ENCODE results near the gene HBG2. TPM values are rescaled to one million over a fixed set of nuclear protein-coding genes. Genes with fewer than 3 reads are reported as not detected.

The HBG2 gene
- total and polyA plus RNA-seq, 2 of the 4 experiments (the other 2 are of a cell fraction), result 0.54 TPM; not detected in 1

GRCh38 chr11:5275369-5276110, 21.0 kb upstream of the HBG2 start:
- ATAC-seq (ENCODE audit: low read depth) (peak; percentile 41; the same call in 1 of the 2 replicates), DNase-seq (no peak)
- Histone ChIP-seq H3K23ac (ENCODE audit: low read depth, low read length) (0 out of 2 replicates have a peak overlapping the region, but pooled peaks have one; percentile 44), H2BK120ac (ENCODE audit: low read depth, low read length) (peak overlapping the region; percentile 94), H3K27me3 (ENCODE audit: control insufficient read depth, insufficient read depth, low read length) (no peaks in the 10 kb centered on the region), H3K9ac (ENCODE audit: low read depth, low read length) (no peak overlapping the region), H3K4me3 (ENCODE audit: insufficient read depth, low read depth, low read length) (no peak overlapping the region), H3K14ac (replicated peaks; ENCODE audit: low read depth, low read length) (peak overlapping the region; percentile 80), H2AK5ac (ENCODE audit: low read depth, low read length) (peak overlapping the region; percentile 70; the same call in 1 of the 2 replicates), H2AK9ac (replicated peaks; ENCODE audit: low read depth, low read length, poor library complexity) (no peak overlapping the region), H3K56ac (ENCODE audit: extremely low read depth, insufficient read depth, low read length) (no peak overlapping the region; the same call in 1 of the 2 replicates), H3K79me1 (ENCODE audit: low read depth in 1 of 2, low read length in 2 of 2) (no peaks in the 10 kb centered on the region), H4K91ac (ENCODE audit: insufficient read depth, low read depth, low read length) (peak overlapping the region; percentile 38; the same call in 1 of the 2 replicates), H3K27ac (ENCODE audit: insufficient read depth, low read length) (no peak overlapping the region; the same call in 1 of the 2 replicates), H4K8ac (ENCODE audit: low read depth in 2 of 2, low read length in 2 of 2) (peak overlapping the region in 1 of 2 experiments; percentile 63; a peak in 2 of 4 replicates), H2BK5ac (ENCODE audit: low read depth, low read length, poor library complexity, severe bottlenecking) (peak overlapping the region; percentile 46), H3K18ac (ENCODE audit: low read depth, low read length) (peak overlapping the region; percentile 73; the same call in 1 of the 2 replicates), H3K9me3 (ENCODE audit: control insufficient read depth, insufficient read depth, low read length) (no peaks in the 10 kb centered on the region), H3K36me3 (ENCODE audit: control insufficient read depth, insufficient read depth, low read length) (no peaks in the 10 kb centered on the region), H2BK20ac (ENCODE audit: low read depth, low read length) (peak overlapping the region; percentile 91), H2AFZ (replicated peaks; ENCODE audit: low read length, poor library complexity) (no peak overlapping the region), H3K4me2 (ENCODE audit: low read depth, low read length) (no peak overlapping the region), H3K4ac (ENCODE audit: low read depth, low read length) (peak overlapping the region; percentile 64), H3K4me1 (ENCODE audit: control insufficient read depth, insufficient read depth, low read length) (peaks cover 11% of the 10 kb centered on the region), H4K5ac (ENCODE audit: low read depth, low read length) (peak overlapping the region; percentile 25; the same call in 1 of the 2 replicates), H4K20me1 (ENCODE audit: insufficient read depth, low read length) (no peaks in the 10 kb centered on the region), H2BK15ac (ENCODE audit: low read depth, low read length) (peak overlapping the region; percentile 26; the same call in 2 of the 3 replicates), H3K9me1 (ENCODE audit: insufficient read depth, low read length) (peaks cover 7% of the 10 kb centered on the region)
- TF ChIP-seq USF2 (IDR thresholded peaks at IDR 0.05; ENCODE audit: low read depth, low read length) (no peak), RCOR1 (IDR thresholded peaks at IDR 0.05; ENCODE audit: insufficient replicate concordance, low read length) (no peak), MAZ (IDR thresholded peaks at IDR 0.05; ENCODE audit: borderline replicate concordance, low read depth, low read length) (no peak), RFX5 (IDR thresholded peaks at IDR 0.05; ENCODE audit: low read depth, low read length) (no peak)
- dilution Hi-C loops (cut with HindIII; ENCODE audit: low sequenced_read_pairs, unreplicated experiment), result no loop called here
- WGBS, 2 experiments (ENCODE audit: extremely low coverage in 2 of 2, insufficient read length in 1 of 2), result no CpG with 5 or more reads among the region's 6 CpGs
- BruUV-seq (replicated peaks), result no TSS peak
- ChIA-PET CTCF (no interaction called here), POLR2A (ENCODE audit: unreplicated experiment) (no interaction called here)
- in situ Hi-C loops (cut with MboI; ENCODE audit: low sequenced_read_pairs), result no loop called here
- intact Hi-C loops (cut with micrococcal nuclease), result no loop called here

Measured in IMR-90 (cell line).